Stomach (tissue), 4 donors: ENCODE data around the gene SNX17.

Source experiments
- CTCF ChIP-seq, 7 experiments: fragments of 450-650 bp in 4 of 7; fragments of 200-600 bp in 3 of 7; sonication (generic) in 3 of 7; IDR thresholded peaks; one replicate each; pipeline ENCODE4 v1.5.1; 2016 to 2019; ENCODE audit warnings: antibody characterized with exemption in 7 of 7, control low read depth in 2 of 7, mild to moderate bottlenecking in 1 of 7
- POLR2A ChIP-seq, 4 donors: fragments of 450-650 bp; IDR thresholded peaks; one replicate each; pipeline ENCODE4 v1.6.1; 2016; ENCODE audit warnings: antibody characterized with exemption in 4 of 4, control low read depth in 2 of 4, mild to moderate bottlenecking in 1 of 4, moderate library complexity in 1 of 4

- TF ChIP-seq POLR2A (IDR thresholded peaks at IDR 0.05) (no peak), CTCF (IDR thresholded peaks at IDR 0.05) (peak in 5 of 7 experiments; percentile 30 to 57 (median 47))
These were observed 37.5 kb downstream of the SNX17 start for GRCh38 chr2:27407798-27408491.
